ENCODE data around the gene MYRF. TPM values are rescaled to one million over a fixed set of nuclear protein-coding genes. Genes with fewer than 3 reads are reported as not detected.

Gene MYRF
- total RNA-seq, 1 donor from 2014 or later = not detected

GRCh38 chr11:61791737-61792309 is 39.4 kb downstream of the MYRF start:
- Histone ChIP-seq H3K27me3 (ENCODE audit: control insufficient read depth in 3 of 3, insufficient read depth in 3 of 3, low read length in 3 of 3) (no peaks in the 10 kb centered on the region), H3K27ac (ENCODE audit: low read depth, low read length) (peak overlapping the region; percentile 92), H3K9me3 (ENCODE audit: control insufficient read depth in 3 of 3, low read length in 3 of 3) (no peaks in the 10 kb centered on the region), H3K9ac (ENCODE audit: low read depth in 1 of 3, low read length in 3 of 3) (peak overlapping the region; percentile 93 to 98 (median 95)), H3K4me1 (ENCODE audit: control insufficient read depth in 3 of 3, insufficient read depth in 3 of 3, low read length in 3 of 3) (peaks cover 12 to 20% (median 15%) of the 10 kb centered on the region in 3 donors), H3K36me3 (ENCODE audit: control insufficient read depth in 3 of 3, insufficient read depth in 3 of 3, low read length in 3 of 3) (peaks cover 38 to 43% (median 39%) of the 10 kb centered on the region in 3 donors), H3K4me3 (ENCODE audit: low read length in 3 of 3) (peak overlapping the region; percentile 85 to 98 (median 96))

- Histone ChIP-seq H3K9ac (ENCODE audit: low read depth in 1 of 3, low read length in 3 of 3) (peak within 1 kb of the TSS; percentile 93 to 98 (median 95)), H3K27ac (ENCODE audit: low read depth, low read length) (peak within 1 kb of the TSS; percentile 92), H3K27me3 (ENCODE audit: control insufficient read depth in 3 of 3, insufficient read depth in 3 of 3, low read length in 3 of 3) (no peaks in the 10 kb centered on the region), H3K4me1 (ENCODE audit: control insufficient read depth in 3 of 3, insufficient read depth in 3 of 3, low read length in 3 of 3) (peaks cover 12 to 20% (median 15%) of the 10 kb centered on the region in 3 donors), H3K4me3 (ENCODE audit: low read length in 3 of 3) (peak within 1 kb of the TSS; percentile 85 to 98 (median 96)), H3K9me3 (ENCODE audit: control insufficient read depth in 3 of 3, low read length in 3 of 3) (no peaks in the 10 kb centered on the region), H3K36me3 (ENCODE audit: control insufficient read depth in 3 of 3, insufficient read depth in 3 of 3, low read length in 3 of 3) (peaks cover 32 to 37% (median 34%) of the 10 kb centered on the region in 3 donors)
Observed at GRCh38 chr11:61792310-61793082, 40.1 kb downstream of the MYRF start, which contains the start of the genes FEN1 and TMEM258. Gene FEN1 (plus strand): TSS chr11:61792911. CDS start chr11:61795362, 2,451 bp downstream. Gene TMEM258 (minus strand): TSS chr11:61792599. CDS start chr11:61792558, 41 bp downstream.

- peak overlapping the region; percentile 85 to 98 (median 96) for H3K4me3 ChIP-seq (ENCODE audit: low read length in 3 of 3)
- H3K9ac ChIP-seq (ENCODE audit: low read depth in 1 of 3, low read length in 3 of 3) = peak overlapping the region; percentile 93 to 98 (median 95)
- H3K9me3 ChIP-seq (ENCODE audit: control insufficient read depth in 3 of 3, low read length in 3 of 3) = no peaks in the 10 kb centered on the region
- H3K36me3 ChIP-seq (ENCODE audit: control insufficient read depth in 3 of 3, insufficient read depth in 3 of 3, low read length in 3 of 3) = peaks cover 25 to 29% (median 27%) of the 10 kb centered on the region in 3 donors
- no peaks in the 10 kb centered on the region for H3K27me3 ChIP-seq (ENCODE audit: control insufficient read depth in 3 of 3, insufficient read depth in 3 of 3, low read length in 3 of 3)
- peak overlapping the region; percentile 92 for H3K27ac ChIP-seq (ENCODE audit: low read depth, low read length)
- H3K4me1 ChIP-seq (ENCODE audit: control insufficient read depth in 3 of 3, insufficient read depth in 3 of 3, low read length in 3 of 3) = peaks cover 12 to 20% (median 15%) of the 10 kb centered on the region in 3 donors
Observed at GRCh38 chr11:61793083-61793828, 40.8 kb downstream of the MYRF start.

- peak overlapping the region in 1 of 3 donors; percentile 96 for H3K4me3 ChIP-seq (ENCODE audit: low read length in 3 of 3)
- H3K9ac ChIP-seq (ENCODE audit: low read depth in 1 of 3, low read length in 3 of 3) = no peak overlapping the region
- no peaks in the 10 kb centered on the region for H3K9me3 ChIP-seq (ENCODE audit: control insufficient read depth in 3 of 3, low read length in 3 of 3)
- no peaks in the 10 kb centered on the region for H3K27me3 ChIP-seq (ENCODE audit: control insufficient read depth in 3 of 3, insufficient read depth in 3 of 3, low read length in 3 of 3)
- H3K4me1 ChIP-seq (ENCODE audit: control insufficient read depth in 3 of 3, insufficient read depth in 3 of 3, low read length in 3 of 3) = peaks cover 12 to 20% (median 15%) of the 10 kb centered on the region in 3 donors
- no peak overlapping the region for H3K27ac ChIP-seq (ENCODE audit: low read depth, low read length)
- peaks cover 20 to 25% (median 23%) of the 10 kb centered on the region in 3 donors for H3K36me3 ChIP-seq (ENCODE audit: control insufficient read depth in 3 of 3, insufficient read depth in 3 of 3, low read length in 3 of 3)
Observed at GRCh38 chr11:61793829-61794204, 41.4 kb downstream of the MYRF start.

GRCh38 chr11:61794579-61794978 is 42.1 kb downstream of the MYRF start:
- no peaks in the 10 kb centered on the region for H3K27me3 ChIP-seq (ENCODE audit: control insufficient read depth in 3 of 3, insufficient read depth in 3 of 3, low read length in 3 of 3)
- peaks cover 12 to 20% (median 15%) of the 10 kb centered on the region in 3 donors for H3K4me1 ChIP-seq (ENCODE audit: control insufficient read depth in 3 of 3, insufficient read depth in 3 of 3, low read length in 3 of 3)
- no peaks in the 10 kb centered on the region for H3K9me3 ChIP-seq (ENCODE audit: control insufficient read depth in 3 of 3, low read length in 3 of 3)
- no peak overlapping the region for H3K4me3 ChIP-seq (ENCODE audit: low read length in 3 of 3)
- H3K9ac ChIP-seq (ENCODE audit: low read depth in 1 of 3, low read length in 3 of 3) = no peak overlapping the region
- H3K27ac ChIP-seq (ENCODE audit: low read depth, low read length) = no peak overlapping the region
- H3K36me3 ChIP-seq (ENCODE audit: control insufficient read depth in 3 of 3, insufficient read depth in 3 of 3, low read length in 3 of 3) = peaks cover 12 to 17% (median 15%) of the 10 kb centered on the region in 3 donors

- H3K27ac ChIP-seq (ENCODE audit: low read depth, low read length) = no peak overlapping the region
- H3K4me3 ChIP-seq (ENCODE audit: low read length in 3 of 3) = no peak overlapping the region
- no peaks in the 10 kb centered on the region for H3K9me3 ChIP-seq (ENCODE audit: control insufficient read depth in 3 of 3, low read length in 3 of 3)
- H3K9ac ChIP-seq (ENCODE audit: low read depth in 1 of 3, low read length in 3 of 3) = no peak overlapping the region
- H3K27me3 ChIP-seq (ENCODE audit: control insufficient read depth in 3 of 3, insufficient read depth in 3 of 3, low read length in 3 of 3) = no peaks in the 10 kb centered on the region
- peaks cover 6 to 8% (median 7%) of the 10 kb centered on the region in 3 donors for H3K36me3 ChIP-seq (ENCODE audit: control insufficient read depth in 3 of 3, insufficient read depth in 3 of 3, low read length in 3 of 3)
- peaks cover 12 to 16% (median 15%) of the 10 kb centered on the region in 3 donors for H3K4me1 ChIP-seq (ENCODE audit: control insufficient read depth in 3 of 3, insufficient read depth in 3 of 3, low read length in 3 of 3)
Observed at GRCh38 chr11:61795459-61795858, 43.0 kb downstream of the MYRF start.

GRCh38 chr11:61795876-61796526 is 43.6 kb downstream of the MYRF start:
- Histone ChIP-seq H3K27me3 (ENCODE audit: control insufficient read depth in 3 of 3, insufficient read depth in 3 of 3, low read length in 3 of 3) (no peaks in the 10 kb centered on the region), H3K9me3 (ENCODE audit: control insufficient read depth in 3 of 3, low read length in 3 of 3) (no peaks in the 10 kb centered on the region), H3K4me3 (ENCODE audit: low read length in 3 of 3) (no peak overlapping the region), H3K4me1 (ENCODE audit: control insufficient read depth in 3 of 3, insufficient read depth in 3 of 3, low read length in 3 of 3) (peaks cover 12 to 16% (median 15%) of the 10 kb centered on the region in 3 donors), H3K27ac (ENCODE audit: low read depth, low read length) (no peak overlapping the region), H3K36me3 (ENCODE audit: control insufficient read depth in 3 of 3, insufficient read depth in 3 of 3, low read length in 3 of 3) (peaks cover 6 to 8% (median 6%) of the 10 kb centered on the region in 3 donors), H3K9ac (ENCODE audit: low read depth in 1 of 3, low read length in 3 of 3) (no peak overlapping the region)

GRCh38 chr11:61797263-61797944 is 45.0 kb downstream of the MYRF start:
- peak overlapping the region in 1 of 3 donors; percentile 45 for H3K9ac ChIP-seq (ENCODE audit: low read depth in 1 of 3, low read length in 3 of 3)
- peaks cover 6 to 9% (median 9%) of the 10 kb centered on the region in 3 donors for H3K4me1 ChIP-seq (ENCODE audit: control insufficient read depth in 3 of 3, insufficient read depth in 3 of 3, low read length in 3 of 3)
- H3K9me3 ChIP-seq (ENCODE audit: control insufficient read depth in 3 of 3, low read length in 3 of 3) = no peaks in the 10 kb centered on the region
- H3K27me3 ChIP-seq (ENCODE audit: control insufficient read depth in 3 of 3, insufficient read depth in 3 of 3, low read length in 3 of 3) = no peaks in the 10 kb centered on the region
- no peak overlapping the region for H3K4me3 ChIP-seq (ENCODE audit: low read length in 3 of 3)
- peaks cover 6 to 9% (median 8%) of the 10 kb centered on the region in 3 donors for H3K36me3 ChIP-seq (ENCODE audit: control insufficient read depth in 3 of 3, insufficient read depth in 3 of 3, low read length in 3 of 3)
- H3K27ac ChIP-seq (ENCODE audit: low read depth, low read length) = no peak overlapping the region
